GM12878 (cell line): Measurements from ENCODE around the gene RASGRF2. TPM values are rescaled to one million over a fixed set of nuclear protein-coding genes. Genes with fewer than 3 reads are reported as not detected.

Source experiments
- ATAC-seq: fragments of 200-7000 bp; cut with Tn5 transposase; 3 replicates; pipeline ENCODE4 v1.9.1; 2020; ENCODE audit warnings: mild to moderate bottlenecking, moderate library complexity
- BruUV-seq: library from RNA; stranded (reverse); fragments of 400-500 nt; replicated peaks from 2 replicates; lab custom pipeline; 2021; lab: Mats Ljungman, UMichigan
- CTCF ChIA-PET: fragments of 300-600 bp; sonication (Branson Sonifier 250); formaldehyde crosslinking; extraction: SDS; loops from one replicate; lab custom pipeline; 2021; ENCODE audit warnings: inconsistent platforms; lab: Yijun Ruan, JAX
- POLR2A ChIA-PET: fragments of 350-600 bp; formaldehyde crosslinking; extraction: SDS; loops from one replicate; lab custom pipeline; 2021; ENCODE audit warnings: inconsistent platforms; lab: Charles Lee
- RAD21 ChIA-PET: fragments of 300-600 bp; sonication (Branson Sonifier 250); formaldehyde crosslinking; loops from one replicate; lab custom pipeline; 2023; ENCODE audit warnings: antibody characterized with exemption; ENCODE audit not compliant: unreplicated experiment; lab: Charles Lee
- SMC1A ChIA-PET: fragments of 300-600 bp; sonication (Branson Sonifier 250); formaldehyde crosslinking; loops from one replicate; lab custom pipeline; 2023; ENCODE audit not compliant: unreplicated experiment, uncharacterized antibody; lab: Charles Lee
- DNase-seq: peaks from one replicate; pipeline ENCODE4 v3.0.0-alpha.2; 2011; ENCODE audit warnings: low read depth, low spot score
- FAIRE-seq: peaks from 3 replicates; lab custom pipeline; 2011; peaks lifted over from hg19 to GRCh38; lab: Jason Lieb, UNC
- H2AFZ ChIP-seq: 2 replicates; pipeline ENCODE4 v1.6.0; 2011; ENCODE audit warnings: low read depth, low read length, control low read depth; ENCODE audit not compliant: control insufficient read depth
- H3K27ac ChIP-seq: 2 replicates; pipeline ENCODE4 v1.5.1; 2011; ENCODE audit warnings: control low read depth; ENCODE audit not compliant: control insufficient read depth, insufficient read depth
- H3K27me3 ChIP-seq, 2 experiments: replicated peaks in 1 of 2; 2 replicates each; pipeline versions ENCODE4 v1.6.0 to v1.6.1; 2011; ENCODE audit warnings: low read length in 1 of 2; ENCODE audit not compliant: control insufficient read depth in 2 of 2, insufficient read depth in 2 of 2
- H3K36me3 ChIP-seq, 2 experiments: 2 replicates each; pipeline ENCODE4 v1.5.1; 2011; ENCODE audit warnings: low read length in 1 of 2; ENCODE audit not compliant: control insufficient read depth in 2 of 2, insufficient read depth in 2 of 2
- H3K4me1 ChIP-seq: 2 replicates; pipeline ENCODE4 v1.6.1; 2011; ENCODE audit warnings: mild to moderate bottlenecking, low read length, moderate library complexity, mixed read lengths; ENCODE audit not compliant: control insufficient read depth, insufficient read depth
- H3K4me2 ChIP-seq: 2 replicates; pipeline ENCODE4 v1.6.0; 2011; ENCODE audit warnings: control low read depth; ENCODE audit not compliant: control insufficient read depth, insufficient read depth
- H3K4me3 ChIP-seq: fragments of 200-600 bp; sonication (generic); 2 replicates; pipeline ENCODE4 v1.5.1; 2016
- H3K79me2 ChIP-seq: 2 replicates; pipeline ENCODE4 v1.6.0; 2011; ENCODE audit warnings: low read length; ENCODE audit not compliant: control insufficient read depth, insufficient read depth
- H3K9ac ChIP-seq: 2 replicates; pipeline ENCODE4 v1.8.0; 2011; ENCODE audit warnings: low read length, control low read depth, mixed read lengths; ENCODE audit not compliant: control insufficient read depth, insufficient read depth
- H3K9me3 ChIP-seq: replicated peaks from 3 replicates; pipeline ENCODE4 v1.5.1; 2011; ENCODE audit warnings: mild to moderate bottlenecking, low read length; ENCODE audit not compliant: control insufficient read depth, insufficient read depth
- H4K20me1 ChIP-seq: 2 replicates; pipeline ENCODE4 v1.6.0; 2011; ENCODE audit not compliant: control insufficient read depth, insufficient read depth
- CHD1 ChIP-seq: IDR thresholded peaks from 2 replicates; pipeline ENCODE4 v1.6.1; 2012; ENCODE audit warnings: low read depth, low read length, improper control_type of control experiment
- IKZF1 ChIP-seq: fragments of 450-650 bp; conservative IDR thresholded peaks from 2 replicates; pipeline ENCODE4 v1.6.1; 2017; ENCODE audit warnings: antibody characterized with exemption, mild to moderate bottlenecking
- POLR2AphosphoS2 ChIP-seq: IDR thresholded peaks from 2 replicates; pipeline ENCODE4 v1.6.1; 2011; ENCODE audit warnings: low read depth, mild to moderate bottlenecking, low read length, improper control_type of control experiment, moderate library complexity
- PRDM15 ChIP-seq: fragments of 450-650 bp; formaldehyde crosslinking; IDR thresholded peaks from 2 replicates; pipeline ENCODE4 v1.4.0; 2020; ENCODE audit warnings: mild to moderate bottlenecking, moderate library complexity
- STAT3 ChIP-seq: IDR thresholded peaks from 2 replicates; pipeline ENCODE4 v1.6.1; 2011; ENCODE audit warnings: low read depth, low read length, improper control_type of control experiment
- WGBS: methylation state at CpG from one replicate; pipeline ENCODE4 v1.1.6; 2016; ENCODE audit warnings: low lambda C conversion rate; ENCODE audit not compliant: insufficient replicate concordance, insufficient coverage; ENCODE audit errors: missing lambda C conversion rate; 5-methylcytosine and 5-hydroxymethylcytosine counted together
- in situ Hi-C: fragments of 300-500 bp; cut with MboI; formaldehyde crosslinking; loops from 9 replicates; pipeline ENCODE4 v1.14.3; 2018; ENCODE audit warnings: mixed read lengths
- intact Hi-C: fragments of 100-400 bp; cut with micrococcal nuclease; formaldehyde crosslinking; loops from one replicate; pipeline ENCODE4 v1.14.2; 2022; ENCODE audit not compliant: unreplicated experiment
- polyA plus RNA-seq, 11 experiments: library from polyadenylated mRNA; depleted of rRNA in 4 of 11; unstranded in 6 of 11; stranded (reverse) in 5 of 11; fragments of >200 nt; fragmentation: Nextera tagmentation in 4 of 11; fragmentation: Illumina TruSeq in 1 of 11; extraction: Ambion mirVana in 4 of 11; extraction: Trizol in 1 of 11; gene quantifications; 1 replicate in 1 of 11; 2 replicates in 10 of 11; pipeline versions ENCODE4 v1.2.1 to v1.2.3, GENCODE V29; 2011 to 2016; ENCODE audit warnings: inconsistent platforms in 2 of 11, missing spikeins in 2 of 11, low read depth in 1 of 11
- total RNA-seq, 4 experiments: library from RNA; depleted of rRNA in 3 of 4; stranded (reverse); fragments of >200 nt in 3 of 4; fragmentation: Illumina TruSeq in 1 of 4; extraction: Trizol in 1 of 4; gene quantifications; 2 replicates each; pipeline versions ENCODE4 v1.2.1 to v1.2.3, GENCODE V29; 2013 to 2021

The RASGRF2 gene
- total and polyA plus RNA-seq, 10 of the 15 experiments (the other 5 are each of a cell fraction or from before 2014, with no cell fraction given): 0.05 to 0.24 (median 0.07) TPM

DNA sequence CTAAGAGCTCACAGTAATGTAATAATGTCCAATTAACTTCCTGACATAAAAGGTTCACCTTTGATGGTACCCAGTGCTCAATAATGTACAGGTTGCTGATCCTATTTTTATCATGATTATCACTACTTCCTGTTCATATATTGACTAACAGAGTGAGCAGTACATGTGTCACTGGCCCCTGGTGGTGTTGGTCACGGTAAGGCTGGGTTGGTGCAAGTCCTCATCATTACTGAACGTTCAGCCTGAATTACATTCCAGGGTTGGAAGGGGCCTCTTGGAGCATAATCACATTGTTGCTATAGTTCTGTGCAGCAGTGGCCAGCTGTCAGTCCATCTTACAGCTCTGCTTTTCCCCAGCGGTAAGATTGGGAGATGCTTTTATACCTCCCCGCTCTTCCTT, 248.7 kb downstream of the RASGRF2 start (continued):
- TF ChIP-seq CHD1: no peak
- TF ChIP-seq PRDM15: no peak
- TF ChIP-seq STAT3: no peak
- no peak for TF ChIP-seq POLR2AphosphoS2

GRCh38 chr5:81209386-81209785, 249.2 kb downstream of the RASGRF2 start:
- POLR2A ChIA-PET: no interaction called here
- Histone ChIP-seq H2AFZ (no peak overlapping the region), H3K27me3 (no peaks in the 10 kb centered on the region), H3K36me3 (no peaks in the 10 kb centered on the region), H3K79me2 (no peaks in the 10 kb centered on the region), H4K20me1 (no peaks in the 10 kb centered on the region), H3K4me3 (no peak overlapping the region), H3K4me2 (no peak overlapping the region), H3K27ac (no peak overlapping the region), H3K9me3 (no peaks in the 10 kb centered on the region), H3K4me1 (peaks cover 15% of the 10 kb centered on the region; the same call in 1 of the 2 replicates), H3K9ac (no peak overlapping the region)
- no peak for ATAC-seq
- no peak for FAIRE-seq
- intact Hi-C loops (no loop called here), in situ Hi-C loops (no loop called here)
- CTCF ChIA-PET: interaction anchor here (1.1 to 3.7 kb wide), 4 partner anchors 8 to 91 kb away, joined by 3 to 22 read pairs (median 4); partner anchors contain the start of gene ZCCHC9
- DNase-seq: no peak
- no peak for TF ChIP-seq IKZF1
- 71% methylated on average over 5 of the region's 5 CpGs for WGBS
- RAD21 ChIA-PET: interaction anchor here (1.0 kb wide), 1 partner anchor 90 kb away, joined by 6 read pairs; no protein-coding TSS in a partner anchor
- SMC1A ChIA-PET: interaction anchor here (0.7 to 1.3 kb wide), 3 partner anchors 8 to 89 kb away, joined by 3 to 6 read pairs (median 4); no protein-coding TSS in a partner anchor
- no TSS peak for BruUV-seq
